Caco-2 (cell line): Measurements from ENCODE around the gene SESN2. TPM values are rescaled to one million over a fixed set of nuclear protein-coding genes. Genes with fewer than 3 reads are reported as not detected.

Experiments
- BruUV-seq: library from RNA; stranded (reverse); fragments of 400-500 nt; replicated peaks from 2 replicates; lab custom pipeline; 2021; lab: Mats Ljungman, UMichigan
- CTCF ChIA-PET: fragments of 300-600 bp; sonication (Branson Sonifier 250); formaldehyde crosslinking; loops from one replicate; lab custom pipeline; 2022; ENCODE audit warnings: antibody characterized with exemption; lab: Charles Lee
- POLR2A ChIA-PET: fragments of 300-600 bp; sonication (Branson Sonifier 250); formaldehyde crosslinking; loops from one replicate; lab custom pipeline; 2022; ENCODE audit warnings: antibody characterized with exemption; lab: Charles Lee
- DNase-seq, 2 experiments: peaks; one replicate each; pipeline versions ENCODE4 v3.0.0 to v3.0.0-alpha.2; 2020 to 2022
- H3K27me3 ChIP-seq: replicated peaks from 2 replicates; pipeline ENCODE4 v1.6.0; 2011; ENCODE audit warnings: low read length; ENCODE audit not compliant: control insufficient read depth, insufficient read depth
- H3K36me3 ChIP-seq: 2 replicates; pipeline ENCODE4 v1.5.1; 2011; ENCODE audit warnings: low read length; ENCODE audit not compliant: control insufficient read depth, insufficient read depth
- H3K4me1 ChIP-seq: fragments of 250-450 bp; sonication (Bioruptor Pico); 2 replicates; pipeline ENCODE4 v1.5.1; 2020; ENCODE audit warnings: mild to moderate bottlenecking
- H3K4me3 ChIP-seq: 2 replicates; pipeline ENCODE4 v1.5.1; 2011; ENCODE audit warnings: low read depth, mild to moderate bottlenecking, control low read depth, low read length
- H3K9me3 ChIP-seq: fragments of 250-450 bp; sonication (Bioruptor Pico); 2 replicates; pipeline ENCODE4 v1.5.1; 2020; ENCODE audit warnings: mild to moderate bottlenecking, moderate library complexity
- H3K27ac Mint-ChIP-seq: one replicate; pipeline ENCODE4 v1.8.0; 2022; ENCODE audit warnings: mixed read lengths; ENCODE audit not compliant: unreplicated experiment
- H3K27me3 Mint-ChIP-seq: one replicate; pipeline ENCODE4 v1.8.0; 2022; ENCODE audit warnings: mixed read lengths; ENCODE audit not compliant: insufficient read depth, unreplicated experiment
- H3K36me3 Mint-ChIP-seq: one replicate; pipeline ENCODE4 v1.8.0; 2022; ENCODE audit warnings: mild to moderate bottlenecking, mixed read lengths; ENCODE audit not compliant: insufficient read depth, unreplicated experiment
- H3K4me1 Mint-ChIP-seq: one replicate; pipeline ENCODE4 v1.8.0; 2022; ENCODE audit warnings: low read depth, mixed read lengths; ENCODE audit not compliant: unreplicated experiment
- H3K4me3 Mint-ChIP-seq: one replicate; pipeline ENCODE4 v1.8.0; 2022; ENCODE audit warnings: mild to moderate bottlenecking, moderate library complexity, mixed read lengths; ENCODE audit not compliant: unreplicated experiment
- H3K9me3 Mint-ChIP-seq: one replicate; pipeline ENCODE4 v1.8.0; 2022; ENCODE audit warnings: mixed read lengths; ENCODE audit not compliant: unreplicated experiment
- intact Hi-C: fragments of 100-400 bp; cut with micrococcal nuclease; formaldehyde crosslinking; loops from one replicate; pipeline ENCODE4 v1.10.0; 2022; ENCODE audit not compliant: unreplicated experiment
- total RNA-seq: library from RNA; stranded (reverse); gene quantifications from 2 replicates; pipeline ENCODE4 v1.2.3, GENCODE V29; 2022
- TF ChIP-seq, protein P1 (sequence below), 2 experiments: fragments of 200-600 bp in 1 of 2; IDR thresholded peaks; 1 replicate in 1 of 2; 2 replicates in 1 of 2; pipeline versions ENCODE4 v1.5.1 to v1.8.0; 2011 to 2022; ENCODE audit warnings: antibody characterized with exemption in 1 of 2, control low read depth in 1 of 2, inconsistent platforms in 1 of 2, low read depth in 1 of 2, low read length in 1 of 2, mild to moderate bottlenecking in 1 of 2, moderate library complexity in 1 of 2; ENCODE audit not compliant: insufficient read depth in 1 of 2, severe bottlenecking in 1 of 2, unreplicated experiment in 1 of 2

SESN2 gene
- total RNA-seq, 1 experiment from 2014 or later, result 34.5 TPM

DNA sequence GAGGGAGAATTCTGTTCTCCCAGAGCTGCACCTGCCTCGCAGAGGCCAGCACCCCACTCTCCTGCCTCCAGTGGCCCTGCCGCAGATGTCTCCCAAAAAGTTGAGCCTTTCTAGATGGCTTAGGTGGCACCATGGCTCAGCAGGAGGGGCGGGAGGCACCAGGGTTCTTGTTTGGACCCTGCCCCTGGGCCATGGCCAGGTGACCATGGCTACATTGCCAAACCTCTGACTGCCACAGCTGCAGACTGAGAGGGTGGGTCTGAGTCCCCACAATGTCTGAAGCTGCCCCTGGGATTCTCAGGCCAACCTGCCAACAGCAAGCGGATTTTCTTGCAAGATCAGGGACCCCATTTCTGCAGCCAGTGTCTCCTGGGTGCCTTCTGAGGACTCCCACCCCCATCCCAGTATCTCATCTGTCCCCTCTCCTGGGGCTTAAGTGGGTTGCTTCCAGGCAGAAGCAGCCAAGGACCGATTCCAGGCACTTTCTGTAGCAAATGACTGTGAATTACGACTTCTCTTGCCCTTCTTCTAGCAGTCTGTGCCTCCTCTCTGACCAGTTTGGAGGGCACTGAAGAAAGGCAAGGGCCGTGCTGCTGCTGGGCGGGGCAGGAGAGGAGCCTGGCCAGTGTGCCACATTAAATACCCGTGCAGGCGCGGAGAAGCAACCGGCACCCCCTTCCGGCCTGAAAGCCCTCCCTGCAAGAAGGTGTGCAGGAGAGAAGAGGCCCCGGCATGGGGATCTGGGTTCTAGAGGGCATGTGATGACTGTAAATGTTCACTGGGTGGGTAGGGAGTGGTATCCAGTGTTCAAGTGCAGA is 22.5 kb downstream of the SESN2 start:
- Mint-ChIP-seq H3K36me3 (peaks cover 65% of the 10 kb centered on the region), H3K4me3 (no peak overlapping the region), H3K4me1 (no peaks in the 10 kb centered on the region), H3K27me3 (no peaks in the 10 kb centered on the region), H3K27ac (no peak overlapping the region), H3K9me3 (no peaks in the 10 kb centered on the region)
- TF ChIP-seq, protein P1, sequence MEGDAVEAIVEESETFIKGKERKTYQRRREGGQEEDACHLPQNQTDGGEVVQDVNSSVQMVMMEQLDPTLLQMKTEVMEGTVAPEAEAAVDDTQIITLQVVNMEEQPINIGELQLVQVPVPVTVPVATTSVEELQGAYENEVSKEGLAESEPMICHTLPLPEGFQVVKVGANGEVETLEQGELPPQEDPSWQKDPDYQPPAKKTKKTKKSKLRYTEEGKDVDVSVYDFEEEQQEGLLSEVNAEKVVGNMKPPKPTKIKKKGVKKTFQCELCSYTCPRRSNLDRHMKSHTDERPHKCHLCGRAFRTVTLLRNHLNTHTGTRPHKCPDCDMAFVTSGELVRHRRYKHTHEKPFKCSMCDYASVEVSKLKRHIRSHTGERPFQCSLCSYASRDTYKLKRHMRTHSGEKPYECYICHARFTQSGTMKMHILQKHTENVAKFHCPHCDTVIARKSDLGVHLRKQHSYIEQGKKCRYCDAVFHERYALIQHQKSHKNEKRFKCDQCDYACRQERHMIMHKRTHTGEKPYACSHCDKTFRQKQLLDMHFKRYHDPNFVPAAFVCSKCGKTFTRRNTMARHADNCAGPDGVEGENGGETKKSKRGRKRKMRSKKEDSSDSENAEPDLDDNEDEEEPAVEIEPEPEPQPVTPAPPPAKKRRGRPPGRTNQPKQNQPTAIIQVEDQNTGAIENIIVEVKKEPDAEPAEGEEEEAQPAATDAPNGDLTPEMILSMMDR (IDR thresholded peaks at IDR 0.05; ENCODE audit: insufficient read depth in 1 of 2, low read depth in 1 of 2, low read length in 1 of 2, severe bottlenecking in 1 of 2, unreplicated experiment in 1 of 2), result no peak
- H3K27me3 ChIP-seq, result no peaks in the 10 kb centered on the region
- TSS peak; percentile 28 for BruUV-seq
- no peaks in the 10 kb centered on the region for H3K4me1 ChIP-seq
- no peaks in the 10 kb centered on the region for H3K36me3 ChIP-seq
- H3K9me3 ChIP-seq, result no peaks in the 10 kb centered on the region
- ChIA-PET CTCF (no interaction called here), POLR2A (no interaction called here)
- DNase-seq, result no peak
- H3K4me3 ChIP-seq, result no peak overlapping the region
- intact Hi-C loops, result no loop called here

DNA sequence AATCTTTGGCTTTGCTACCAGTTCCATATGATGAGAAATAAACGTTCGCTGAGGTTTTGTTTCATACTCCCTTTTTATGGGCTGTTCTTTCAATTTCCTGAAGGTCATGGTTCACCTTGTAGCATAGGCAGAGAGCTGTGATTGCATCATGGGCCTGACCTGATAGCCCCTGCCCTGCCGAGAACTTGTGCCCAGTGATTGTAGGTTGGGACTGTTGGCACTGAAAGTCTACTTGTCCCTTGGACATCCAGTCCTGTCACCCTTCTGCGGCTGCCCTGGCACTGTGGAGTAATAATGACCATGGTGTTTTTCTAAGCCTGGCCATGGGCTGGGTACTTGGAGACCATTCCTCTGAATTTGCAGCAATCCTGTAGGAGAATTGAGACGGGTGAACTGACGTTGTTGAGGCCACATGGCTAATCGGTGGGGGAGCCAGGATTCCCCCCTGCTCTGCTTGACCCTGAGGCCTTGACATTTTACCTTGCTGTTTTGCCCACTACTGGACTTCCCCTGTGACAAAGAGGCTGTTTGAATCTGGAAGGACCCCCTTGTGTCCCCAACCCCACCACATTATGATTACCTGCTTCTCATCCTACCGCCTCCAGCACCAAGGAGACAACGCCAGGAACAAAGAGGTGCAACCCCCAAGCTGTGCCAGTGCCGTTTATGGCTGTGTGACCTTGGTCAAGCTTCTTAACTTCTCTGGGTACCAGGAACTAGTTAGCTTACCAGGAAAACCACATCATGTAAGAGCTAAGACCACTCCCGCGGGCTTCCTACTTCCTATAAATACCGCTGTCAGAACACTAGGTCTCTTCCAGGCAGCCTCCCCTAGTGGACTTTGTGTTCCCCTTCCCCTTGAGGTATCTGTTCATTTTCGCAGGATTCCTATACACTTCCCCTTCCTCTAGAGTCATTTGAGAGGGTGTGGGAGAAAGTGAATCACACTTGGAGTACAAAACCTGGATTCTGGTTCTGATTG is 23.4 kb downstream of the SESN2 start:
- Mint-ChIP-seq H3K36me3 (peaks cover 56% of the 10 kb centered on the region), H3K4me1 (no peaks in the 10 kb centered on the region), H3K27ac (peak overlapping the region; percentile 57), H3K9me3 (no peaks in the 10 kb centered on the region), H3K27me3 (no peaks in the 10 kb centered on the region), H3K4me3 (no peak overlapping the region)
- intact Hi-C loops, result no loop called here
- Histone ChIP-seq H3K9me3 (no peaks in the 10 kb centered on the region), H3K27me3 (no peaks in the 10 kb centered on the region), H3K4me1 (no peaks in the 10 kb centered on the region), H3K36me3 (no peaks in the 10 kb centered on the region), H3K4me3 (no peak overlapping the region)
- TF ChIP-seq, protein P1 (IDR thresholded peaks at IDR 0.05; ENCODE audit: insufficient read depth in 1 of 2, low read depth in 1 of 2, low read length in 1 of 2, severe bottlenecking in 1 of 2, unreplicated experiment in 1 of 2), result no peak
- DNase-seq, result no peak
- ChIA-PET POLR2A (no interaction called here), CTCF (no interaction called here)
- no TSS peak for BruUV-seq

DNA sequence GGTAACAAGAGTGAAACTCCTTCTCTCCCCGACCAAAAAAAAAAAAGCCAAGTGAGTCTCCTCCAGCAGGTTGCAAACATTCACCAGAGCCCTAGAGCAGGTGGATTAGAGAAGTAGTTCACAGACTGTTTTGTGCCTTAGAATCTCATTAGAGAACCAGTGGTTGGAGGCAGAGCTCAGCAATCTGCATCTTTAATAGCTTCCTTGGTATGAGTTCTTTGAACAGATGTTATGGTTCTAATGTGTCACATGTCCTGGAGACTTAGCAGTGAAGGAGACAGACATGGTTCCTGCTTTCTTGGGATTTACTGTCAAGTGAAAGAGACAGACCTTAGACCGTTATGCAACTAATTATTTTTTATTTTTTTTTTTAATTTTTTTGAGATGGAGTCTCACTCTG is 26.8 kb downstream of the SESN2 start:
- ChIA-PET POLR2A (interaction anchor here (0.7 kb wide), 1 partner anchor 449 kb away, joined by 3 read pairs; no protein-coding TSS in a partner anchor), CTCF (no interaction called here)
- no peak overlapping the region for H3K27ac Mint-ChIP-seq
- Histone ChIP-seq H3K4me1 (peaks cover 16% of the 10 kb centered on the region), H3K36me3 (no peaks in the 10 kb centered on the region), H3K4me3 (no peak overlapping the region), H3K27me3 (no peaks in the 10 kb centered on the region), H3K9me3 (no peaks in the 10 kb centered on the region)
- intact Hi-C loops, result loop anchor here (5.0 kb wide), 1 partner anchor 36 kb away; no protein-coding TSS in a partner anchor
- no peak for DNase-seq
- no peaks in the 10 kb centered on the region for H3K27me3 Mint-ChIP-seq
- no TSS peak for BruUV-seq
- H3K36me3 Mint-ChIP-seq, result peaks cover 31% of the 10 kb centered on the region
- TF ChIP-seq, protein P1 (IDR thresholded peaks at IDR 0.05; ENCODE audit: insufficient read depth in 1 of 2, low read depth in 1 of 2, low read length in 1 of 2, severe bottlenecking in 1 of 2, unreplicated experiment in 1 of 2), result no peak
- H3K9me3 Mint-ChIP-seq, result no peaks in the 10 kb centered on the region
- H3K4me1 Mint-ChIP-seq, result peaks cover 7% of the 10 kb centered on the region
- no peak overlapping the region for H3K4me3 Mint-ChIP-seq
